Measurements from ENCODE around the gene DPEP3.
"Not testable (repeated sequence)": the region's sequence is repeated elsewhere in the genome, so short reads cannot be mapped to it uniquely, and the experiment has no call there.

The DPEP3 gene, protein sequence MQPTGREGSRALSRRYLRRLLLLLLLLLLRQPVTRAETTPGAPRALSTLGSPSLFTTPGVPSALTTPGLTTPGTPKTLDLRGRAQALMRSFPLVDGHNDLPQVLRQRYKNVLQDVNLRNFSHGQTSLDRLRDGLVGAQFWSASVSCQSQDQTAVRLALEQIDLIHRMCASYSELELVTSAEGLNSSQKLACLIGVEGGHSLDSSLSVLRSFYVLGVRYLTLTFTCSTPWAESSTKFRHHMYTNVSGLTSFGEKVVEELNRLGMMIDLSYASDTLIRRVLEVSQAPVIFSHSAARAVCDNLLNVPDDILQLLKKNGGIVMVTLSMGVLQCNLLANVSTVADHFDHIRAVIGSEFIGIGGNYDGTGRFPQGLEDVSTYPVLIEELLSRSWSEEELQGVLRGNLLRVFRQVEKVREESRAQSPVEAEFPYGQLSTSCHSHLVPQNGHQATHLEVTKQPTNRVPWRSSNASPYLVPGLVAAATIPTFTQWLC

GRCh38 chr16:67979955-67980678 is at the start of gene DPEP3:
Gene DPEP3, minus strand, starts transcription at chr16:67980499. Its CDS starts 119 bp downstream, at chr16:67980380.
- Histone ChIP-seq H3K9ac (ENCODE audit: low read depth, low read length) (no peak within 1 kb of the TSS), H3K36me3 (ENCODE audit: control insufficient read depth, insufficient read depth, low read length) (no peaks in the 10 kb centered on the region), H3K4me3 (ENCODE audit: low read depth, low read length) (peak within 1 kb of the TSS; percentile 2), H3K4me1 (ENCODE audit: control insufficient read depth, insufficient read depth, low read length) (no peaks in the 10 kb centered on the region), H3K9me3 (ENCODE audit: control insufficient read depth, insufficient read depth, low read length) (no peaks in the 10 kb centered on the region), H3K27me3 (ENCODE audit: control insufficient read depth, insufficient read depth, low read length) (no peaks in the 10 kb centered on the region)

GRCh38 chr16:68028996-68029395 is 48.7 kb upstream of the DPEP3 start:
- Histone ChIP-seq H3K36me3 (ENCODE audit: control insufficient read depth, insufficient read depth, low read length) (peaks cover 3% of the 10 kb centered on the region), H3K9ac (ENCODE audit: low read depth, low read length) (no peak overlapping the region), H3K4me1 (ENCODE audit: control insufficient read depth, insufficient read depth, low read length) (peaks cover 3% of the 10 kb centered on the region), H3K9me3 (ENCODE audit: control insufficient read depth, insufficient read depth, low read length) (no peaks in the 10 kb centered on the region), H3K4me3 (ENCODE audit: low read depth, low read length) (no peak overlapping the region), H3K27me3 (ENCODE audit: control insufficient read depth, insufficient read depth, low read length) (no peaks in the 10 kb centered on the region)

DNA sequence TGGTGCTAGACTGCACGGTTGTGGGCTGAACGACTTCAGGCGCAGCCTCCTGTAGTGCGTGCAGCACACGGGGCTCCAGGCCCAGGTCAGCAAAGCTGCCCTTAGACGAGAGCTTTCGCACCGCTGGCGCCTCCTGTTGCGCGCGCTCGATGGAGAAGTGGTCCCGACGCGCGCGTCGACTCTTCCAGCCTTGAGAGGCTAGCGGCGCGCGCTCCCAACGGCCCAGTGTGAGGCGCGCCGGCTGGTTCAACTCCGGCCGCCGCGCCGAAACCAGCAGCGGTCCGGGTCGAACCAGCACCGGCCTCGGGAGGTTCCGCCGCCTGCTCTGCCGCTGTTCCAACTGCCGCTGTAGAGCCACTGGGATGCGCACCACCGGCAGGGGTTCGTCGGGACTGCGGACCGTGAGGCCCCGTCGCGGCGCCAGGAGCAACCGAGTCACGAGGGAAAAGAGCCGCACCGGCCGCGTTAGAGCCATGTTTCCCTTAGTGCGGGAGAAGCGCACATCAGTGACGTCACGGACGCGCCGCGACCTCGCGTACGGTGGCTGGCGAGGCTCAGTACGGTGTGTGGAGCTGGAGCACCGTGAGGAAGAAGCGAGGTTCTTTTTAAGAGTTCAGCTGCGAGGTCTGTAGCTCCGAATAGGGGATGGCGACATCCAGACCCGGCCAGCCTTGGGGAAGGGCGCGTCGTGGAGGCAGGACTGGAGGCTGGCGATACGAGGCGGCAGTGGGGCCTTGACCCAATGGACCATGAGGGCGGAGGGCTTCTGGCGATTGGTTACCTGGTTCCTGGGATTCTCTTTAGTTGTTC is 42.6 kb upstream of the DPEP3 start, which contains the start of the genes DDX28 and DUS2:
Gene DDX28, minus strand, starts transcription at position 505 of the 810 bp plus-strand sequence. Its CDS starts 30 bp downstream, at position 475.
Gene DUS2, plus strand, starts transcription at position 557 of the 810 bp plus-strand sequence. CDS start 14,740 bp downstream, outside the sequence.
- Histone ChIP-seq H3K4me3 (ENCODE audit: low read depth, low read length) (peak within 1 kb of the TSS; percentile 100), H3K36me3 (ENCODE audit: control insufficient read depth, insufficient read depth, low read length) (peaks cover 3% of the 10 kb centered on the region), H3K9ac (ENCODE audit: low read depth, low read length) (peak within 1 kb of the TSS; percentile 96), H3K27me3 (ENCODE audit: control insufficient read depth, insufficient read depth, low read length) (no peaks in the 10 kb centered on the region), H3K4me1 (ENCODE audit: control insufficient read depth, insufficient read depth, low read length) (peaks cover 6% of the 10 kb centered on the region), H3K9me3 (ENCODE audit: control insufficient read depth, insufficient read depth, low read length) (no peaks in the 10 kb centered on the region)

DNA sequence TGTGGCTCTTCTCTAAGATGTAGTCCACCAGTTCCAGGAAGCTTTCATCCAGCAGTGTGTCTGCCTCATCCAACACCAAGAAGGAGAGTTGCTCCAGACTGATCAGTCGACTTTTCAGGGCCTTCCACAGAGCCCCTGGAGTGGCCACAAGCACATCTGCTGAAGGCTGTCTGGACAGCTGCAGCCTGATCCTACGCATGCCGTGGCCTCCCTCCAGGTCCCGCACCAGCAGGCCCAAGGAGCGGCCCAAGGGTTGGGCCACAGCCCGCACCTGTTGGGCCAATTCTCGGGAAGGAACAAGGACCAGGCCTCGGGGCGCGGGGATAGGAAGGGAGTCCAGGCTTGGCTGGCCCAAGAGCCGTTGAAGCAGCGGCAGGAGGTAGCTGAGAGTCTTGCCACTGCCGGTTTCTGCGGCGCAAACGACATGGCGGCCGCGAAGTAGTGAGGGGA is 42.0 kb upstream of the DPEP3 start:
- Histone ChIP-seq H3K4me3 (ENCODE audit: low read depth, low read length) (peak overlapping the region; percentile 100), H3K27me3 (ENCODE audit: control insufficient read depth, insufficient read depth, low read length) (no peaks in the 10 kb centered on the region), H3K9ac (ENCODE audit: low read depth, low read length) (peak overlapping the region; percentile 96), H3K4me1 (ENCODE audit: control insufficient read depth, insufficient read depth, low read length) (peaks cover 6% of the 10 kb centered on the region), H3K9me3 (ENCODE audit: control insufficient read depth, insufficient read depth, low read length) (no peaks in the 10 kb centered on the region), H3K36me3 (ENCODE audit: control insufficient read depth, insufficient read depth, low read length) (peaks cover 3% of the 10 kb centered on the region)

DNA sequence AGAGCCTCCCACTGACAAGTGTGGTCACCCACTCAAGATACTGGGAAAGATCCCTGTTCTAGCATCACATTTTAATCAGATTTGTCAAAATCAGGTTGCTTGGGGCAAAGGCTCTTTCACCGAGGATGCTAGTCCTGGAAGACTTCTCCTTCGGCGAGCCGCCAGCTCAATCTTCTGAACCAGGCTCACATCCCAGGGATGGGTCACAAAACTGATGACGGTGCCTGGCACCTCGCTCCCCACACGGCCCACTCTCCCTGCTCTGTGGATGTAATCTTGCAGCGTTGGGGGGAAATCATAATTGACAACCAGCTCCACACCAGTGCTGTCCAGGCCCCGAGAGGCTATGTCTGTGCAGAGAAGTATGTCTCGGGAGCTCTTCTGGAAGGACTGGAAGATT is 41.2 kb upstream of the DPEP3 start:
- Histone ChIP-seq H3K9ac (ENCODE audit: low read depth, low read length) (no peak overlapping the region), H3K9me3 (ENCODE audit: control insufficient read depth, insufficient read depth, low read length) (no peaks in the 10 kb centered on the region), H3K27me3 (ENCODE audit: control insufficient read depth, insufficient read depth, low read length) (no peaks in the 10 kb centered on the region), H3K4me3 (ENCODE audit: low read depth, low read length) (peak overlapping the region; percentile 100), H3K4me1 (ENCODE audit: control insufficient read depth, insufficient read depth, low read length) (peaks cover 6% of the 10 kb centered on the region), H3K36me3 (ENCODE audit: control insufficient read depth, insufficient read depth, low read length) (peaks cover 3% of the 10 kb centered on the region)

- Histone ChIP-seq H3K9ac (ENCODE audit: low read depth, low read length) (no peak overlapping the region), H3K36me3 (ENCODE audit: control insufficient read depth, insufficient read depth, low read length) (no peaks in the 10 kb centered on the region), H3K9me3 (ENCODE audit: control insufficient read depth, insufficient read depth, low read length) (no peaks in the 10 kb centered on the region), H3K4me3 (ENCODE audit: low read depth, low read length) (no peak overlapping the region), H3K27me3 (ENCODE audit: control insufficient read depth, insufficient read depth, low read length) (no peaks in the 10 kb centered on the region), H3K4me1 (ENCODE audit: control insufficient read depth, insufficient read depth, low read length) (peaks cover 3% of the 10 kb centered on the region)
These were observed 38.9 kb upstream of the DPEP3 start for GRCh38 chr16:68019167-68019680.

- Histone ChIP-seq H3K9ac (ENCODE audit: low read depth, low read length) (no peak within 1 kb of the TSS), H3K4me3 (ENCODE audit: low read depth, low read length) (no peak within 1 kb of the TSS), H3K36me3 (ENCODE audit: control insufficient read depth, insufficient read depth, low read length) (no peaks in the 10 kb centered on the region), H3K9me3 (ENCODE audit: control insufficient read depth, insufficient read depth, low read length) (no peaks in the 10 kb centered on the region), H3K4me1 (ENCODE audit: control insufficient read depth, insufficient read depth, low read length) (no peaks in the 10 kb centered on the region), H3K27me3 (ENCODE audit: control insufficient read depth, insufficient read depth, low read length) (no peaks in the 10 kb centered on the region)
These were observed 35.4 kb upstream of the DPEP3 start, which contains the start of gene DPEP2NB for GRCh38 chr16:68015681-68016080. Gene DPEP2NB, minus strand, starts transcription at chr16:68015911. Its CDS starts 141 bp downstream, at chr16:68015770.

- Histone ChIP-seq H3K9me3 (ENCODE audit: control insufficient read depth, insufficient read depth, low read length) (no peaks in the 10 kb centered on the region), H3K9ac (ENCODE audit: low read depth, low read length) (no peak overlapping the region), H3K4me3 (ENCODE audit: low read depth, low read length) (no peak overlapping the region), H3K36me3 (ENCODE audit: control insufficient read depth, insufficient read depth, low read length) (no peaks in the 10 kb centered on the region), H3K27me3 (ENCODE audit: control insufficient read depth, insufficient read depth, low read length) (no peaks in the 10 kb centered on the region), H3K4me1 (ENCODE audit: control insufficient read depth, insufficient read depth, low read length) (peaks cover 4% of the 10 kb centered on the region)
These were observed 33.1 kb upstream of the DPEP3 start for GRCh38 chr16:68013440-68013839.

GRCh38 chr16:68009872-68010271 is 29.6 kb upstream of the DPEP3 start:
- H3K4me1 ChIP-seq (ENCODE audit: control insufficient read depth, insufficient read depth, low read length); H3K9ac ChIP-seq (ENCODE audit: low read depth, low read length); H3K36me3 ChIP-seq (ENCODE audit: control insufficient read depth, insufficient read depth, low read length); H3K9me3 ChIP-seq (ENCODE audit: control insufficient read depth, insufficient read depth, low read length); H3K4me3 ChIP-seq (ENCODE audit: low read depth, low read length); H3K27me3 ChIP-seq (ENCODE audit: control insufficient read depth, insufficient read depth, low read length): not testable (repeated sequence)

DNA sequence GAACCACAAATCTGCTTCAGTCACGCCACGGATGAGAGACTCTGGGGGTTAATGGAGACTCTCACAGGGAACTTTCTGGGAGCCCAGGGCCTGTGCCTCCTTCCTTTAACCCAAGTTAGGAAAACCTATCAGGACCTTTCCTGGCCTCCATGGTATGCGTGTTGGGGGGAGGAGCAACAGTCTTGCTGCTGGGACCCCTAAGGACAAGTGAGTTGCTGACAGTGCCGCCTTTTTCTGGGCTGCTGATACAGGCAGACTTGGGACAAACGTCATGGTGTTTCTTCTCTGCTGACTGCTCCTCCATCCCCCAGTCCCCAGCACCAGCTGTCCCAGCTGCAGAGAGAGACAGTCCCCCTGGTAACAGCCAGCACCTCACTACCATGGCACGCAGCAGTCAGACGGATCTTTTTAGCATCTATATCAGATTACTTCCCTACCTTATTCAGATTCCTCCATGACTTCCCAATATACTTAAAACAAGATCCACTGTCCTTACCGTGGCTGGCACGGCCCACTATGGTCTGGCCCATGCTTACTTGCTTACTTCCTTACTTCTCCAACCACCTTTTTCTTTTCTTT is 28.9 kb upstream of the DPEP3 start:
- H3K36me3 ChIP-seq (ENCODE audit: control insufficient read depth, insufficient read depth, low read length), result no peaks in the 10 kb centered on the region
- no peaks in the 10 kb centered on the region for H3K9me3 ChIP-seq (ENCODE audit: control insufficient read depth, insufficient read depth, low read length)
- no peak overlapping the region for H3K9ac ChIP-seq (ENCODE audit: low read depth, low read length)
- H3K4me3 ChIP-seq (ENCODE audit: low read depth, low read length), result no peak overlapping the region
- no peaks in the 10 kb centered on the region for H3K27me3 ChIP-seq (ENCODE audit: control insufficient read depth, insufficient read depth, low read length)
- peaks cover 4% of the 10 kb centered on the region for H3K4me1 ChIP-seq (ENCODE audit: control insufficient read depth, insufficient read depth, low read length)
